ENCODE data around the gene PLB1.

DNA sequence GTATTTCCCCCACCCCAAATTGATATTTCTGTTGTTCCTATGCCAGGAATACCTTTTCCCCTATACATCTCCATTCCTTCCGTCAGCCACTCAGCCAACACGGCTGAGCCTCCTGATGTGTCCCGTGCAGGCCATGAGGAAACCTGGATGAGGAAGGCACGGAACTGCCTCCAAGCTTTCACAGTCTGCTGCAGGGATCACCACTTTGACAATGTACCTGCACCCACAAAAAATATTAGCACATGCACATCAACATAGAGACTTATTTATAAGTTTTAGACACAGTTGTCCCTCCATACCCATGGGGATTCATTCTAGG lies 154.4 kb downstream of the PLB1 start:
- TF ChIP-seq POLR2AphosphoS5 (IDR thresholded peaks at IDR 0.05; ENCODE audit: low read depth, low read length) (no peak), POLR2A (IDR thresholded peaks at IDR 0.05; ENCODE audit: low read depth, low read length) (no peak), TAF1 (IDR thresholded peaks at IDR 0.05; ENCODE audit: borderline replicate concordance, low read depth, low read length) (no peak)

Measured in GM12892 (cell line).